Nephron progenitor cell (in vitro differentiated cells): ENCODE measurements around the gene PRKACA.
A peak's percentile ranks its signal among the peaks of the same experiment; 100 is the strongest.

Experiments used
- DNase-seq: peaks from one replicate; pipeline ENCODE4 v3.0.0; 2021
- H3K27ac Mint-ChIP-seq: 2 replicates; pipeline ENCODE4 v1.8.0; 2021; ENCODE audit warnings: mild to moderate bottlenecking, moderate library complexity, mixed read lengths
- H3K27me3 Mint-ChIP-seq: 2 replicates; pipeline ENCODE4 v1.8.0; 2021; ENCODE audit warnings: mild to moderate bottlenecking, low read depth, mixed read lengths; ENCODE audit not compliant: poor library complexity
- H3K36me3 Mint-ChIP-seq: 2 replicates; pipeline ENCODE4 v1.8.0; 2021; ENCODE audit warnings: low read depth, mixed read lengths
- H3K4me1 Mint-ChIP-seq: 2 replicates; pipeline ENCODE4 v1.8.0; 2021; ENCODE audit warnings: mixed read lengths
- H3K4me3 Mint-ChIP-seq: 2 replicates; pipeline ENCODE4 v1.8.0; 2021; ENCODE audit warnings: mild to moderate bottlenecking, moderate library complexity, mixed read lengths
- H3K9me3 Mint-ChIP-seq: 2 replicates; pipeline ENCODE4 v1.8.0; 2021; ENCODE audit warnings: mild to moderate bottlenecking, moderate library complexity, mixed read lengths
- CTCF ChIP-seq: fragments of 200-600 bp; sonication (generic); IDR thresholded peaks from 2 replicates; pipeline ENCODE4 v1.5.0; 2021; ENCODE audit warnings: antibody characterized with exemption

The PRKACA gene

GRCh38 chr19:14145381-14145780 lies 27.8 kb upstream of the PRKACA start:
- no peak for TF ChIP-seq CTCF
- peaks cover 5% of the 10 kb centered on the region for H3K27me3 Mint-ChIP-seq
- peaks cover 54% of the 10 kb centered on the region for H3K4me1 Mint-ChIP-seq
- H3K9me3 Mint-ChIP-seq, result no peaks in the 10 kb centered on the region
- no peak overlapping the region for H3K4me3 Mint-ChIP-seq
- no peaks in the 10 kb centered on the region for H3K36me3 Mint-ChIP-seq
- H3K27ac Mint-ChIP-seq, result no peak overlapping the region
- DNase-seq, result no peak

GRCh38 chr19:14142262-14143190 lies 25.0 kb upstream of the PRKACA start:
- Mint-ChIP-seq H3K4me3 (no peak overlapping the region), H3K27me3 (peaks cover 5% of the 10 kb centered on the region), H3K27ac (no peak overlapping the region), H3K36me3 (no peaks in the 10 kb centered on the region), H3K4me1 (peaks cover 46% of the 10 kb centered on the region), H3K9me3 (no peaks in the 10 kb centered on the region)
- no peak for TF ChIP-seq CTCF
- DNase-seq, result no peak

- H3K36me3 Mint-ChIP-seq, result no peaks in the 10 kb centered on the region
- no peak overlapping the region for H3K4me3 Mint-ChIP-seq
- H3K27ac Mint-ChIP-seq, result no peak overlapping the region
- H3K4me1 Mint-ChIP-seq, result peaks cover 41% of the 10 kb centered on the region
- no peak for TF ChIP-seq CTCF
- DNase-seq, result no peak
- no peaks in the 10 kb centered on the region for H3K9me3 Mint-ChIP-seq
- no peaks in the 10 kb centered on the region for H3K27me3 Mint-ChIP-seq
Measured at GRCh38 chr19:14141041-14141440, 23.5 kb upstream of the PRKACA start.

GRCh38 chr19:14139944-14140343 lies 22.4 kb upstream of the PRKACA start:
- Mint-ChIP-seq H3K27me3 (no peaks in the 10 kb centered on the region), H3K9me3 (no peaks in the 10 kb centered on the region), H3K27ac (peak overlapping the region; percentile 84), H3K36me3 (no peaks in the 10 kb centered on the region), H3K4me1 (peaks cover 51% of the 10 kb centered on the region), H3K4me3 (peak overlapping the region; percentile 69)
- TF ChIP-seq CTCF, result no peak
- DNase-seq, result no peak

- Mint-ChIP-seq H3K4me3 (peak overlapping the region; percentile 69), H3K36me3 (peaks cover 9% of the 10 kb centered on the region), H3K4me1 (peaks cover 62% of the 10 kb centered on the region), H3K27ac (peak overlapping the region; percentile 82), H3K27me3 (no peaks in the 10 kb centered on the region), H3K9me3 (no peaks in the 10 kb centered on the region)
- no peak for DNase-seq
- no peak for TF ChIP-seq CTCF
Measured at GRCh38 chr19:14138576-14139265, 21.2 kb upstream of the PRKACA start.
